BE2C (cell line): ENCODE measurements around the gene GPR37.
A peak's percentile ranks its signal among the peaks of the same experiment; 100 is the strongest.

Experiments
- DNase-seq: peaks from one replicate; pipeline ENCODE4 v3.0.0-alpha.2; 2020
- H3K27me3 ChIP-seq: fragments of 250-450 bp; sonication (Bioruptor Pico); 2 replicates; pipeline ENCODE4 v1.5.1; 2020; ENCODE audit warnings: mild to moderate bottlenecking
- H3K36me3 ChIP-seq: fragments of 250-450 bp; sonication (Bioruptor Pico); 2 replicates; pipeline ENCODE4 v1.5.1; 2020; ENCODE audit warnings: mild to moderate bottlenecking
- H3K4me1 ChIP-seq: fragments of 250-450 bp; sonication (Bioruptor Pico); 2 replicates; pipeline ENCODE4 v1.5.1; 2020
- H3K4me3 ChIP-seq: 2 replicates; pipeline ENCODE4 v1.5.1; 2011; ENCODE audit warnings: low read depth, low read length
- H3K9me3 ChIP-seq: fragments of 250-450 bp; sonication (Bioruptor Pico); 2 replicates; pipeline ENCODE4 v1.5.1; 2020
- CTCF ChIP-seq: IDR thresholded peaks from 2 replicates; pipeline ENCODE4 v1.5.1; 2012; ENCODE audit warnings: mild to moderate bottlenecking, low read depth, low read length

Gene GPR37

DNA sequence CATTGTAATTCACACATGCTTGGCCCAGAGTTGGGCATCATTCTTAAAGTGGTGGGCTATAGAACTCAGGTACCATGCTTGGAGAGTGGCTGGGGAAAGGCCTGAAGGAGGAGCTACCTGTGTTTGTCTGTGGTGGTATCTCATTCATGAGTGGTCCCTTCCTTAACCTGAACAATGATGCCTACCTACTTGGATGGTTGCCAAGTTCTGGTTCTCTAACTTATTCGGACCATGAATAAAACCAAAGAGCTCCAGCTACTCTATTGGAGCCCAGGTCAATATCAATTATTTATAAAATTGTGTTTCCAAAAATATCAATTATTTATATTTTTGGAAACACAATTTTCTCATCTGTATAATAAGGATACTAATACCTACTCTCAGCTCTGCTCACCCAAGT lies 2.9 kb upstream of the GPR37 start:
- H3K4me1 ChIP-seq: no peaks in the 10 kb centered on the region

GRCh38 chr7:124764847-124765400 lies 668 bp downstream of the GPR37 start:
- TF ChIP-seq CTCF: no peak
- Histone ChIP-seq H3K4me3 (peak overlapping the region; percentile 63), H3K9me3 (no peaks in the 10 kb centered on the region), H3K27me3 (peaks cover 37% of the 10 kb centered on the region), H3K4me1 (no peaks in the 10 kb centered on the region), H3K36me3 (no peaks in the 10 kb centered on the region)
- DNase-seq: peak; percentile 21

More for the DNA sequence above, 2.9 kb upstream of the GPR37 start:
- no peak for TF ChIP-seq CTCF
- Histone ChIP-seq H3K9me3 (no peaks in the 10 kb centered on the region), H3K4me3 (no peak overlapping the region), H3K27me3 (peaks cover 32% of the 10 kb centered on the region), H3K36me3 (no peaks in the 10 kb centered on the region)
- no peak for DNase-seq

DNA sequence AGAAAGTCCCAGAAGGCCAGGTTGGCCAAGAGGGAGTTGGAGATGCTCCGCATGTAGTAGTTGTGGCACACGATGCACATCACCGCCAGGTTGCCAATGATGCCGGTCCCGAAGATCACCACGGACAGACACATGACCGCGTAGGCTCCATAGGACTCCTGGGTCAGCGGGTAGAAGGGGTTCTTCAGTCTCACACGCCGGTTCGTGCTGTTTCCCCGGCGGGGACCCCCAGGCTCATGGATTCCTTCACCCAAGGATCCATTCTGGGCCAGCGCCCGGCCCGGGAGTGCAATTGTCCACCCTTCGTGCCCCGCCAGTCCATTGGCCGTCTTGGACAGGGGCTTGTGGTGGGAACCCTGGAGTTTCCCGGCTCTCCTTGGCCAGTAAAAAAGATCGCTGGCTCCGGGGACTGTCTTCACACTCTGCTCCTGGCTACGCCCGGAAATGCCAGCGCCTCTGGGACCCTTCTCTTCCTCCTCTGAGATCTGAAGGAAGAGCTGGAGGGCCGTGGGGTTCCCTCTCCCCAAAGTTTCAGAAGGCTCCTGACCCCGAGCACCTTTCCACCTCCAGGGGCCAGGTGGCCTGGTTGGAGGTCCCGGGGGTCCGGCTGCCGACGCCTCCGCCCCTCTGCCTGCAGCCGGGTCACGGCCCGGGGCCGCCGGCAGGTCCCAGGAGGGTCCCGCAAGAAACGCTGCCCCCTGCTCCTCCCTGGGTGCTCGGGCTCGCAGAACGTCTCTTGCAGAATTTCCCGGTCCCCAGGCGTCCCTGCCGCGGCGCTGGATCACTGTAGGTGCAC lies 1.3 kb downstream of the GPR37 start:
- DNase-seq: no peak
- no peaks in the 10 kb centered on the region for H3K4me1 ChIP-seq
- H3K9me3 ChIP-seq: no peaks in the 10 kb centered on the region
- H3K36me3 ChIP-seq: no peaks in the 10 kb centered on the region
- TF ChIP-seq CTCF: no peak
- H3K27me3 ChIP-seq: peaks cover 37% of the 10 kb centered on the region
- no peak overlapping the region; the same call in 1 of the 2 replicates for H3K4me3 ChIP-seq

- no peak for TF ChIP-seq CTCF
- Histone ChIP-seq H3K27me3 (peaks cover 37% of the 10 kb centered on the region), H3K9me3 (no peaks in the 10 kb centered on the region), H3K36me3 (no peaks in the 10 kb centered on the region), H3K4me1 (no peaks in the 10 kb centered on the region), H3K4me3 (no peak overlapping the region)
- DNase-seq: no peak
These were observed 2.9 kb downstream of the GPR37 start for GRCh38 chr7:124762611-124763143.

DNA sequence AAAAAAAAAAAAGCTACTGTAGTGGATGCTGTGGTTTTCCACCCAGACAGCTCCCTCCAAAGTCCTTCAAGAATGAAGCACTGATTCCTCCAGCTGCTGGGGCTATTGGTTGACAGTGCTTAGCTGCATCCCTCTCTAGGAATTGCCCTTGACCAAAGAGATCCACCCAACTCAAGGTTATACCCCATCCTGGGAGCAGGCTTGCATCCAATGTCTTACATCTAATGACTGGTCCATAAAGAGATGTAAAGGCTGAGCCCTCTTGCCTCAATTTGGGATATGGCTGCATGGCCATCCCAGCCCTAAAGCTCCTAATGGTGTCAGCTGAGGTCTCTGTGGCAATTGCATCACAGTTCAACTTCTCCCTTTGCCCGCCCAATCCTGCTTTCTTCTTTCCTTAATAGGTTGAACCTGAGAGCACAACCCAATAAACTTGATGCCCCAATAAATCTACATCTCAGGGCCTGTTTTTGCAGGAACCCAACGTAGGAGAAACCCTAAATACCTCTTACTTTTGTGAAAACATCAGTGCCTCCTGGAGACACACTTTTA lies 4.4 kb downstream of the GPR37 start:
- Histone ChIP-seq H3K36me3 (no peaks in the 10 kb centered on the region), H3K27me3 (peaks cover 27% of the 10 kb centered on the region), H3K4me1 (no peaks in the 10 kb centered on the region), H3K9me3 (no peaks in the 10 kb centered on the region), H3K4me3 (no peak overlapping the region)
- no peak for TF ChIP-seq CTCF
- no peak for DNase-seq

- H3K4me1 ChIP-seq: no peaks in the 10 kb centered on the region
- peaks cover 12% of the 10 kb centered on the region for H3K27me3 ChIP-seq
- H3K9me3 ChIP-seq: no peaks in the 10 kb centered on the region
- no peak for DNase-seq
- no peaks in the 10 kb centered on the region for H3K36me3 ChIP-seq
- no peak overlapping the region for H3K4me3 ChIP-seq
- no peak for TF ChIP-seq CTCF
These were observed 7.3 kb downstream of the GPR37 start for GRCh38 chr7:124758327-124758726.
